ENCODE measurements around the gene MPP1. TPM values are rescaled to one million over a fixed set of nuclear protein-coding genes. Genes with fewer than 3 reads are reported as not detected.

MPP1 gene
- total RNA-seq, result 15.2 and 18.8 TPM in 2 replicates

DNA sequence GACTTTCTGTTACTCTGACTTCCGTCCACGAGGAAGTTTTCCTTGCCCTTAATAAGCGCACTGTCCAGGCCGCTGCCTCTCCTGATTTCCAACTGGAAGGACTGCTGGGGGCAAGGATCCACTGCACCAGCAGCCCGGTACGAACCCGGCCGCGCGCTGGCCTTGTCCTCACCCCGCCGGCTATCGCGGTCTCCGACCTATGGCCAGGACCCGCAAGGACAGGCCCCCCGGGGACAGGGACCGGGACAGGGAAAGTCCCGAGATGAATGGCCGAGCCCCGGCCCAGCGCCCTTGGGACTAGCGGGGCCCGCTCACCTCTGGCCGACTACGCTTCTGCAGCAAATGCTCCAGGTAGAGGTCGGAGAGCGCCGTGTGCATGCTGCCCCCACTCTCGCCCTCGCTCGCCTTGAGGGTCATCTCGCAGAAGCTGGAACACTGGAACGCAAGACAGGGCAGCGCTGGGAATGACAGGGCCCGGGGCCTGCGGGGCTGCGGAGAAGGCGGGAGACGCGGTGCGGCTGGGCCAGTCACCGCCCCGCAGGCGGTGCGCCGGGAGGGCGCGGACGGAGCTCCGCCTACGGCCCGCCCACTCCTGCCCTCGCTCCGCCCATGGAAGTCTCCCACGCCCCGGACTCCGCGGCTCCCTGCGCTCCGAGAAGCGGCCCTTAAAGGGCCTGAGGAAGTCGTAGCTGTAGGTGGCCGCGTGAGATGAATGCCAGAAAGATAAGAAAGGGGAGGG lies at the start of gene MPP1:
Gene MPP1 (minus strand): TSS at position 529 of the 739 bp plus-strand sequence. CDS start 112 bp downstream, at position 417.

DNA sequence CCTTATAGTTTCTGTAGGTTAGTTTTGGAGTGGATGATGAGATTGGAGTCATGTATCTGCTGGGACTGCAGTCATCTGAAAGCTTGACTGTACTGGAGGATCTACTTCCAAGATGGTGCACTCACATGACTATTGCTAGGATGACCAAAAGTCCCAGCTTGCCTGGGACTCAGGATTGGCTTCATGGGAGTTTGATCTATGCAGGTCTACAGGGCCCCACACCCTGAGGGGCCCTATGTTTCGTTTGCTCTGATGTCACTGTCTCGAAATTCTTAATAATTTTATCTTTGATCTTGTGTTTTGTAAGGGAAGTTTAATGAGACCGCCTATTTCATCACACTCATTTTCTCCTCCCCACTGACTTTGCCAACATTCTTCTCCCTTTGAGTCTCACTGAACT lies 29.3 kb upstream of the MPP1 start, which contains the start of gene SMIM9:
Gene SMIM9 (minus strand): TSS at position 101 of the 400 bp plus-strand sequence. CDS start 3,806 bp downstream, outside the sequence.

DNA sequence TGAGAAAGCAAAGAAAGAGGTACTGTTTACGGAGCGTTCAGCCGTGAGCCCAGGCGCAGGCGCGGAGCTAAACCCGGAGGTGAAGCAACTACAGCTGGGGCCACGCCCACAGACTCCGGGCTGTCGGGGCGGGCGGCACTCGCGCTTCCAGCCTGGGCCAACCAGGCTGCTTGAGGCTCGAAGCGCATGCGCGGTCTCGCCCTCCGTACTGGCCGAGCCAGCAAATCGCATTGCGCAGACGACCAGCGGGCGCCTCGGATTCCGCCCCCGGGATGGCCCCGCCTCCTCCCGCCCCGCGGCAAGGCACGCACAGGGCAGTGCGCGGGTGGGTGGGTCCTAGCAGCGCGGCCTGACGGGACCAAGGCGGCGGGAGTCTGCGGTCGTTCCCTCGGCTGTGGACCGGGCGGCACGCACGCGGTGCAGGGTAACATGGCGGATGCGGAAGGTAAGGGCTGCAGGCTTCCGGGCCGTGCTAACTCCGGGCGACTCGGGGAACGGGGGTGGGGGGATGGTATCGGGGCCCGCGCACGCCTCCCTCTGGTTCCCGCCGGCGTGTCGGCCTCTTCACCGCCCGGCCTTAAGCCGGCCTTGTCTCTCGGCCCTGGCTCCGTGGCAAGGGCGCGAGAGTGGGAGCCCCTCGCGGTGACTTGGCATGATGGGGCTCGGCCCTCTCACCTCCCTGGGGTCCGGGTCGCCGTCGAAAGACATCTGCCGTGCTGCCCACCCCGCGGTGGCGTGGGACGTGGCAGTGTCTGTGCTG lies 42.6 kb downstream of the MPP1 start, which contains the start of gene DKC1:
Gene DKC1 (plus strand): TSS at position 328 of the 760 bp plus-strand sequence. CDS start 102 bp downstream, at position 430.

DNA sequence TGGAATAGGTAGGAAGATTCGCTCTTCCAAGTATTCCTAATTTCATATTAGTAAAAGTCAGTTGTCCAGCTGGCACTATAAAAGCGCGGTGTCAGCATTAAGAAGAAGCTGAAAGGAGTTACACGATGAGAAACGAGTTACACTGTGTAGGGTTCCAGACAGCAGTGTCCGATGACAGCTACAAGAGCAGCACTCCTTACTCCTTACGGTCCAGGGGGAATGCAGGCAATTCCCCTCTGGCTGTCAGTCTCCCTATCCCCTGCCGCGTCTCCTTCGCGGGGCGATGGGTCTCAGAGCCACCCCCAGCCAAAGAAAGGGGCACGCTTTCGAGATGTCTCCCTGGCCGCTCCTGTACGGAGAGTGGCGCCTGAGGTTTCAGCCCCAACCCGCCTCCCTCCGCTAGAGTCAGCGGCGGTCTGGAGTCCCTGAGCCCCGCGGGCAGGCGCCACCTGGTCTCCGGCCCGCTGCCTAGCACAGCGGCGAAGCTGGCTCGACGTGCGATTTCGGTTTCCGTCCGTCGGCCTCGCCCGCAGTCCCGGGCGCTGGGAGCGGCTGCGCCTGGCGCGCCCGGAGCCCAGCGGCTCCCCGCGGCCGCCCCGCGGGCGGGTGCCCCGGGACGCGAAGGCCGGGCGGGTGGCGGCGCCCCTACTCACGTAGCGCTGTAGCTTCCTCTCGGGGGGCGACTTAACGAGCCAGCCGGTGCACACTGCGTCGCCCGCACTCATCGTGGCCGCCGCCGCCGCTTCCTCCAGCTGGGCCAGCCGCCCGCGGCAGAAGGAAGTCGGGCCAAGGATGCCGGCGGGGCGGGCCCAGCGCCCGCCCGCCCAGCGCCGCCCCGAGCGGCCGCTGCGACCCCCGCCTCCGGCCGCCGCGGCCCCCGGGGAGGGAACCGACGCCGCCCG lies 54.7 kb downstream of the MPP1 start, which contains the start of gene GAB3:
Gene GAB3 (minus strand): TSS at position 777 of the 902 bp plus-strand sequence. CDS start 52 bp downstream, at position 725.

Other genes with a start within 250 kb of the MPP1 start
- not detected in 2 replicates for gene CTAG1A, start 220.4 kb downstream of the MPP1 start, total RNA-seq
- not detected in 2 replicates for gene CTAG1B, start 186.2 kb downstream of the MPP1 start, total RNA-seq
- gene CTAG2, start 151.9 kb downstream of the MPP1 start, total RNA-seq, result not detected in 2 replicates
- 0.77 and 1.4 TPM in 2 replicates for gene GAB3, start 54.4 kb downstream of the MPP1 start, total RNA-seq
- 36.5 and 60.1 TPM in 2 replicates for gene DKC1, start 42.6 kb downstream of the MPP1 start, total RNA-seq
- not detected in 2 replicates for gene SMIM9, start 29.2 kb upstream of the MPP1 start, total RNA-seq
- gene F8A1, start 80.9 kb upstream of the MPP1 start, total RNA-seq, result 2.0 and 3.6 TPM in 2 replicates
- gene F8, start 217.2 kb upstream of the MPP1 start, total RNA-seq, result 2.1 TPM in 2 replicates
- gene FUNDC2, start 221.4 kb upstream of the MPP1 start, total RNA-seq, result 28.5 and 35.3 TPM in 2 replicates